ENCODE results near the gene SLC5A5. TPM values are rescaled to one million over a fixed set of nuclear protein-coding genes. Genes with fewer than 3 reads are reported as not detected.
"Not testable (repeated sequence)": the region's sequence is repeated elsewhere in the genome, so short reads cannot be mapped to it uniquely, and the experiment has no call there.

The SLC5A5 gene
- total RNA-seq, 1 donor from 2014 or later = not detected

DNA sequence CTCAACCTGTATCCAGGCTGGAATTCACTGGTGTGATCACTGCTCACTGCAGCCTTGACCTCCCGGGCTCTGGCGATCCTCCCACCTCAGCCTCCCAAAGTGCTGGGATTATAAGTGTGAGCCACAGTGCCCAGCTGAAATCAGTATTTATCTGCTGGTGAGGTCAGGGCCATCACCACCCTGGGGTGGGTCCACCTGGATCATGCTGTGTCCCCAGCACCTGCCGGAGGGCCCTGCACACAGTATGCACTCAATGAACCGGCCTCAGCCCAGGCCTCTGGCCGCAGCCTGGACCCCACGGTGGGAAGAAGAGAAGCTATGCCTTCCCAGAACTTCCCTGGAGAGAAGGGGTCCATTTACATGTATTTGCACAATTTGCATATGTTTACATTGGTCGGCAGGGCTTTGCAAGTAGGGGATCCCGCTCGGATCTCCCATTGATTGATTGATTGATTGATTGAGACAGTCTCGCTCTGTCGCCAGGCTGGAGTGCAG, 2.6 kb upstream of the SLC5A5 start:
- DNase-seq (ENCODE audit: low spot score) (no peak), ATAC-seq (no peak)

DNA sequence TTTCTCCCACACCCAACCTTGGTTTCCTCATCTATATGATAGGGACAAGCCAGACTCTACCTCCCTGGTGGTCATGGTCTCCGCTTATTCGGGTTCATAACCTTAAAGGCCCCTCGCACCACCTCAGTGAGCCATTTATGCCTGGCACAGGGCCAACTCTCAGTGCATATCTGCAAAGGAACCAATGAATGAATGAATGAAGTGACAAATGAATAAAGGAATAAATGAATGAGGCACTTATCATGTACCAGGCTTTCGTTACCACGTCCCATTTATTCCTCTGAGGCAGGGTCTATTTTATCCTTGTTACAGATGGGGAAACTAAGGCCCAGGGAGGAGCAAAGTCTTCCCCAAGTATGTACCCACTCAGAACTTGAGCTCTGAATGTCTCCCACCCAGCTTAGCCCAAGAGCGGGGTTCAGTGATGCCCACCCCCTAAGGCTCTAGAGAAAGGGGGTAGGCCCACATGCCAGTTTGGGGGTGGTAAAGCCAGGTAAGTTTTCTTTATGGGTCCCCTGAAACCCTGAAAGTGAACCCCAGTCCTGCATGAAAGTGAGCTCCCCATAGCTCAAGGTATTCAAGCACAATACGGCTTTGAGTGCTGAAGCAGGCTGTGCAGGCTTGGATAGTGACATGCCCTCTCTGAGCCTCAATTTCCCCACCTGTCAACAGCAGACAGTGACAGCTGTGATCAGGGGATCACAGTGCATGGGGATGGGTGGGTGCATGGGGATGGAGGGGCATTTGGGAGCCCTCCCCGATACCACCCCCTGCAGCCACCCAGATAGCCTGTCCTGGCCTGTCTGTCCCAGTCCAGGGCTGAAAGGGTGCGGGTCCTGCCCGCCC, 490 bp upstream of the SLC5A5 start:
- no peak for DNase-seq (ENCODE audit: low spot score)
- no peak for ATAC-seq

- ATAC-seq (no peak), DNase-seq (ENCODE audit: low spot score) (no peak)
Observed at GRCh38 chr19:17872251-17873001, 681 bp downstream of the SLC5A5 start.

GRCh38 chr19:17873786-17874757, 2.3 kb downstream of the SLC5A5 start:
- no peak for ATAC-seq

DNA sequence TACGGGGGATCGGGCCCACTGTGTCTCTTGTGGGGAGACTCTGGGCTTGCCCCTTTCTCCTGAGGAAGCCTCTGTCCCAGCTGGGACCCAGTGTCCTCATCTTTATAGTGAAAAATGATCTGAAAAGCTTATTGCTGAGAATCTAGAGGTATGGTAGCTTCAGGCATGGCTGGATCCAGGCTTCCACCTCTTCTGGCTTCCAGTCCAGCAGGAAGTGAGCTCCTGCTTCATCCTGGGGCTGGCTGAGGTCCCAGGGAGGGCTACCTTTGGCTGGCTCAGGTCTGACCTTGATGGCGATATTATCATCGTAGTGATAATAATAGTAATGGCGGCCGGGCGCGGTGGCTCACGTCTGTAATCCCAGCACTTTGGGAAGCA, 3.0 kb downstream of the SLC5A5 start:
- ATAC-seq = no peak

More at GRCh38 chr19:17873786-17874757, 2.3 kb downstream of the SLC5A5 start:
- DNase-seq (ENCODE audit: low spot score) = no peak

GRCh38 chr19:17877696-17878095, 6.0 kb downstream of the SLC5A5 start:
- DNase-seq (ENCODE audit: low spot score) = no peak
- no peak for ATAC-seq

More for the DNA sequence above, 3.0 kb downstream of the SLC5A5 start:
- DNase-seq (ENCODE audit: low spot score) = no peak

DNA sequence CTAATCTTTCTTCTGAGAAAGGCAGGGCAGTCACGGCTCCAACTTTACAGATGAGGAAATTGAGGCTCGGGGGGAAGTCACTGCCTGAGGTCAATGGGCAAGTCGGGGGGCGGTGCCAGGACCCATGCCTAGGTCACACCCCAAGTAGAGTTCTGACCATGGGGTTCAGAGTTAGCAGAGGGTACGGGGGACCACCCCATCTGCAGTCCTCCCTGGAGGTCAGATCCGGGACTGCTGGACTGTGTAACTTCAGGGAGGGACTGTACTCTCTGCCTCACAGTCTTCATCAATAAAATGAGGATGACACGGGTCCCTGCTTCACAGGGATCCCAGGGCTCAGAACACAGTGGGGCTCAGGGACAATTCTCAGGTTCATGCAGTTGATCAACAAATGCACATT, 7.7 kb downstream of the SLC5A5 start:
- ATAC-seq (no peak), DNase-seq (ENCODE audit: low spot score) (no peak)

- DNase-seq (ENCODE audit: low spot score) = no peak
- ATAC-seq = no peak
Observed at GRCh38 chr19:17881701-17882100, 10.0 kb downstream of the SLC5A5 start.

- DNase-seq (ENCODE audit: low spot score) (no peak), ATAC-seq (no peak)
Observed at GRCh38 chr19:17883627-17884410, 12.1 kb downstream of the SLC5A5 start.

DNA sequence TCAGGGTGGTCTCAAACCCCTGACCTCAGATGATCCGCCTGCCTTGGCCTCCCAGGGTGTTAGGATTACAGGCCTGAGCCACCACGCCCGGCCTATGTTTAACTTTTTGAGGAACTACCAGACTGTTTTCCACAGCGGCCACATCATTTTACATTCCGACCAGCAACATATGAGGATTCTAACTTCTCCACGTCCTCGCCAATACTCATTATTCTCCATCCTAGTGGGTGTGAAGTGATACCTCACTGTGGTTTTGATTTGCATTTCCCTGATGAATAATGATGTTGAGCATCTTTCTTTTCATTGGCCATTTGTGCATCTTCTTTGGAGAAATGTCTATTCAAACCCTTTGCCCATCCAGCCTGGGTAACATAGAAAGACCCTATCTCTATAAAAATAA, 14.8 kb downstream of the SLC5A5 start:
- ATAC-seq = no peak
- DNase-seq (ENCODE audit: low spot score) = no peak

GRCh38 chr19:17887221-17887620, 15.5 kb downstream of the SLC5A5 start:
- not testable (repeated sequence) for ATAC-seq; DNase-seq (ENCODE audit: low spot score)

GRCh38 chr19:17888260-17888659, 16.5 kb downstream of the SLC5A5 start:
- ATAC-seq (no peak), DNase-seq (ENCODE audit: low spot score) (no peak)

GRCh38 chr19:17889609-17890214, 18.0 kb downstream of the SLC5A5 start:
- no peak for DNase-seq (ENCODE audit: low spot score)
- peak; percentile 55 for ATAC-seq

DNA sequence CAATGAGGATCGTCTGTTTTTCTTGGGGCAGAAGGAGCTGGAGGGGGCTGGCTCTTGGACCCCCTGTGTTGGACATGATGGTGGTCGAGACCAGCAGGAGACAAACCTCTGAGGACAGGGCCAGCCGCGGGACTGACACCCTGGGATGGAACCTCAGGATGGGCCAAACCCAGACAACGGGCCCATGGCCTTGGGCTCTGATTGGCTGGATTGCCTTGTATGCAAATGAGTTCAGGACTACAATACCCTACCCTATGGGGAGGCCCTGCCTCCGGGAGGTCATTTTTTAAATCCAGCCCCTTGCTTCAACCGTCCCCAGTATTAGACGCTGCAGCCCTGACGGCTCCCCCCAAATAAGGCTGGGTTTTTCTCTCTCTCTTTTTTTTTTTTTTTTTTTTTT, 22.0 kb downstream of the SLC5A5 start:
- no peak for DNase-seq (ENCODE audit: low spot score)
- ATAC-seq = no peak

DNA sequence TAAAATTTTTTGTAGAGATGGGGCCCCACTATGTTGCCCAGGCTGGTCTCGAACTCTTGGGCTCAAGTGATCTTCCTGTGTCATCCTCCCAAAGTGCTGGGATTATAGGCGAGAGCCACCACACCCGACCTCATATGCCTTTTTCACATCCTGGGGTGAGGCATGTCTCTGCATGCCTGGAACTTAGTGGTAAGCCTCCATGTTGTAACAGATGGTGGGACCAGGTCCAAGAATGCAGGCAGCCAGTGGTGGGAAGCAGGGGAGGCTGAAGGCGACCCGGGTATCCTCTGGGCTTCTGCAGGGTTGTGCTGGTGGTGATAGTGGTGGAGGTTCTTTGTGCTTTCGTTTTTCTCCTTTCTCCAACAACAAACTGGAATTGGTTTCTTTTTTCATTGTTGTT, 31.0 kb downstream of the SLC5A5 start:
- no peak for ATAC-seq
- DNase-seq (ENCODE audit: low spot score) = no peak

- ATAC-seq (no peak), DNase-seq (ENCODE audit: low spot score) (no peak)
Observed at GRCh38 chr19:17908244-17908643, 36.5 kb downstream of the SLC5A5 start.

- DNase-seq (ENCODE audit: low spot score) (no peak), ATAC-seq (no peak)
Observed at GRCh38 chr19:17909003-17909732, 37.4 kb downstream of the SLC5A5 start.

- ATAC-seq = no peak
- no peak for DNase-seq (ENCODE audit: low spot score)
Observed at GRCh38 chr19:17910791-17911360, 39.1 kb downstream of the SLC5A5 start.
